Right lobe of liver (tissue), 6 donors: ENCODE measurements around the gene DCANP1. TPM values are rescaled to one million over a fixed set of nuclear protein-coding genes. Genes with fewer than 3 reads are reported as not detected.

ENCODE experiments used
- ATAC-seq, 4 donors: fragments of 200-7000 bp; cut with Tn5 transposase; one replicate each; pipeline ENCODE4 v1.9.1; 2020; ENCODE audit warnings: mild to moderate bottlenecking in 4 of 4, moderate library complexity in 4 of 4
- DNase-seq, 3 donors: peaks; one replicate each; pipeline ENCODE4 v3.0.0-alpha.2; 2020
- H3K27ac ChIP-seq, 3 donors: fragments of 200-600 bp; one replicate each; pipeline ENCODE4 v1.8.0; 2022
- H3K27me3 ChIP-seq, 2 donors: fragments of 200-600 bp; one replicate each; pipeline ENCODE4 v1.8.0; 2022
- H3K36me3 ChIP-seq, 4 donors: fragments of 200-600 bp; sonication (generic) in 1 of 4; one replicate each; pipeline versions ENCODE4 v1.5.1 to v1.8.0; 2017 to 2022; ENCODE audit warnings: control low read depth in 1 of 4
- H3K4me1 ChIP-seq, 4 donors: fragments of 200-600 bp; sonication (generic) in 1 of 4; one replicate each; pipeline versions ENCODE4 v1.5.1 to v1.8.0; 2017 to 2022; ENCODE audit warnings: control low read depth in 1 of 4
- H3K4me3 ChIP-seq, 3 donors: fragments of 200-600 bp; one replicate each; pipeline ENCODE4 v1.8.0; 2022
- H3K9me3 ChIP-seq, 4 donors: fragments of 200-600 bp; sonication (generic) in 1 of 4; one replicate each; pipeline versions ENCODE4 v1.5.1 to v1.8.0; 2017 to 2022; ENCODE audit warnings: control low read depth in 1 of 4
- POLR2A ChIP-seq: fragments of 450-650 bp; IDR thresholded peaks from one replicate; pipeline ENCODE4 v1.6.1; 2017; ENCODE audit warnings: antibody characterized with exemption, mild to moderate bottlenecking
- WGBS: methylation state at CpG from one replicate; pipeline ENCODE4 v1.1.6; 2018; ENCODE audit warnings: low coverage, low lambda C conversion rate; ENCODE audit not compliant: insufficient coverage; ENCODE audit errors: missing lambda C conversion rate; 5-methylcytosine and 5-hydroxymethylcytosine counted together
- intact Hi-C, 2 donors: fragments of 100-400 bp; cut with DNase I; formaldehyde crosslinking; loops; one replicate each; pipeline versions ENCODE4 v1.11.2 to v1.14.1; 2022
- total RNA-seq, 6 experiments: library from RNA; depleted of rRNA in 2 of 6; stranded (reverse); fragments of >200 nt in 2 of 6; fragmentation: NEBNext Ultra II Directional in 3 of 6; extraction: Animal tissue kit (Norgen Biotek cat#: 25700) in 3 of 6; gene quantifications; one replicate each; pipeline versions ENCODE4 v1.1.0 to v1.2.4, GENCODE V29; 2016 to 2023
- TF ChIP-seq, protein P1 (sequence below), 4 donors: fragments of 200-600 bp in 3 of 4; fragments of 450-650 bp in 1 of 4; IDR thresholded peaks; one replicate each; pipeline versions ENCODE4 v1.5.1 to v1.8.0; 2016 to 2022; ENCODE audit warnings: antibody characterized with exemption in 4 of 4, mild to moderate bottlenecking in 2 of 4
- donor health status: DM: no; HTN: yes; CAD: no.
- donor health status: DM: no; HTN: no; CAD: no.
- donor health status: DM: no; HTN: no; CAD: no.
- donor health status: DM: no; HTN: yes; CAD: no.
- donor health status: DM: no; HTN: yes; CAD: no.

The DCANP1 gene
- total RNA-seq, 6 experiments from 2014 or later: not detected

DNA sequence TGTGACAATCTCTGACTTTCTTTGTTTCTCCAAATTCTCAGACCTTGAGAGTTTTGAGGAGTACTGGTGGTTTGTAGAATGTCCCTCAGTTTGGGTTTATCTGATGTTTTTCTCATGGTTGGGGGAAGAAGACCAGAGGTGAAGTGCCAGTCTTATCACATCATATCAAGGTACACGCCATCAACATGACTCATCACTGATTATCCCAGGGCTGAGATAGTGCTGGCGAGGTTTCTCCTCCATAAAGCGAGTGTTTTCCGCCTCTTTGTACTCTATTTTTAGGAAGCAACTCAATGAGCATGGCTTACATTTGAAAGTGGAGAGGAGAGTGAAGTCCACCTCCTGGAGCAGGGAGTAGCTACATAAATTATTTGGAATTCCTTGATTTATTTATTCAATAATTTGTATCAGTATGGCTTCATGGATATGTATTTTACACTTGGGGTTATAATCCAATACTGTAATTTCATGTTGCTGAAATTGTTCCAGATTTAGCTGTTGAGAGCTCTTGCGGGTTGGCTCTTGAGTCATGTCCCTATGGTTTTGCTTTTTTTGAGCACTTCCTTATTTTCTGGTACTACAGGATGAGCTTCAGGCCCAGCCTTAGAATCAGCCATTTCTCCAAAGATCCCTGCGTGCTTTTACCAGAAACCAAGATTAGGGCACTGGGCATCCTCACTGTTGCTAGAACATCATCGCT lies 23.9 kb downstream of the DCANP1 start:
- WGBS: 66% methylated on average over 7 of the region's 7 CpGs
- TF ChIP-seq, protein P1, sequence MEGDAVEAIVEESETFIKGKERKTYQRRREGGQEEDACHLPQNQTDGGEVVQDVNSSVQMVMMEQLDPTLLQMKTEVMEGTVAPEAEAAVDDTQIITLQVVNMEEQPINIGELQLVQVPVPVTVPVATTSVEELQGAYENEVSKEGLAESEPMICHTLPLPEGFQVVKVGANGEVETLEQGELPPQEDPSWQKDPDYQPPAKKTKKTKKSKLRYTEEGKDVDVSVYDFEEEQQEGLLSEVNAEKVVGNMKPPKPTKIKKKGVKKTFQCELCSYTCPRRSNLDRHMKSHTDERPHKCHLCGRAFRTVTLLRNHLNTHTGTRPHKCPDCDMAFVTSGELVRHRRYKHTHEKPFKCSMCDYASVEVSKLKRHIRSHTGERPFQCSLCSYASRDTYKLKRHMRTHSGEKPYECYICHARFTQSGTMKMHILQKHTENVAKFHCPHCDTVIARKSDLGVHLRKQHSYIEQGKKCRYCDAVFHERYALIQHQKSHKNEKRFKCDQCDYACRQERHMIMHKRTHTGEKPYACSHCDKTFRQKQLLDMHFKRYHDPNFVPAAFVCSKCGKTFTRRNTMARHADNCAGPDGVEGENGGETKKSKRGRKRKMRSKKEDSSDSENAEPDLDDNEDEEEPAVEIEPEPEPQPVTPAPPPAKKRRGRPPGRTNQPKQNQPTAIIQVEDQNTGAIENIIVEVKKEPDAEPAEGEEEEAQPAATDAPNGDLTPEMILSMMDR (IDR thresholded peaks at IDR 0.05): no peak
- TF ChIP-seq POLR2A: no peak
- Histone ChIP-seq H3K27ac (no peak overlapping the region), H3K27me3 (no peaks in the 10 kb centered on the region), H3K4me3 (no peak overlapping the region), H3K36me3 (no peaks in the 10 kb centered on the region), H3K4me1 (no peaks in the 10 kb centered on the region), H3K9me3 (no peaks in the 10 kb centered on the region)
- ATAC-seq: peak in 3 of 4 donors; percentile 33 to 41 (median 36)
- intact Hi-C loops: no loop called here
- no peak for DNase-seq

DNA sequence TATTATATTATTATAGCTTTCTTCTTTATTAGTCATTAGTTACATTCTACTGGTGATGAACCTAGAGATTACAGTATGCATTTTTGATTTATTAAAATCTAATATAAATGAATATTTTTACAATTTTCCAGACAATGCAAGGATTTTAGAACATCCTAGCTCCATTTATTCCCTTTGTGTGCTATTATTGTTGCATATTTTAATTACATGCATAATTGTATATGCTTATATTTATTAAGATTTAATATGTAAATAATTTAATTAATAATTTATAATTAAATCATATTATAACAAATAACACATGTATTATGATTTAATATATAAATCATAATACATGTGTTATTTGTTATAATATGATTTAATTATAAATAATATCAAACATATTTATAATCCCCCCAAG lies 24.7 kb downstream of the DCANP1 start:
- Histone ChIP-seq H3K4me3 (no peak overlapping the region), H3K27ac (no peak overlapping the region), H3K9me3 (no peaks in the 10 kb centered on the region), H3K36me3 (no peaks in the 10 kb centered on the region), H3K27me3 (no peaks in the 10 kb centered on the region), H3K4me1 (no peaks in the 10 kb centered on the region)
- no peak for DNase-seq
- no peak for ATAC-seq
- intact Hi-C loops: no loop called here
- TF ChIP-seq, protein P1 (IDR thresholded peaks at IDR 0.05): no peak
- no peak for TF ChIP-seq POLR2A

DNA sequence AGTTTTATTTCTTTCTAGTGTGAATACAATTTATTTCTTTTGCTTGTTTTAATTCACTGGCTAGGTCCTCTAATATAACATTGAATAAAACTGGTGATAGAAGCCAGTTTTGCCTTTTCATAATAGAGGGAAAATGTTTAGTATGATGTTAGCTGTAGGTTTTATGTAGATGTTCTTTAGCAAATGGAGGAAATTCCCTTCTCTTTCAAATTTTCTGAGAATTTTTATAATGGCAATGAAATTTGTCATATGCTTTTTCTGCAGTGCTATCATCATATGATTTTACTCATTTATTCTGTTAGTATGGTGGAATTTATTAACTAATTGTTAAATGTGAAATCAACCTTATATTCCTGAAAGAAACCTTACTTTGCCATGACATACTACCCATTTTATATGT lies 30.1 kb downstream of the DCANP1 start:
- Histone ChIP-seq H3K27me3 (no peaks in the 10 kb centered on the region), H3K4me3 (no peak overlapping the region), H3K4me1 (no peaks in the 10 kb centered on the region), H3K9me3 (no peaks in the 10 kb centered on the region), H3K27ac (no peak overlapping the region), H3K36me3 (no peaks in the 10 kb centered on the region)
- ATAC-seq (no peak), DNase-seq (no peak)
- intact Hi-C loops: no loop called here
- no peak for TF ChIP-seq POLR2A
- TF ChIP-seq, protein P1 (IDR thresholded peaks at IDR 0.05): no peak

DNA sequence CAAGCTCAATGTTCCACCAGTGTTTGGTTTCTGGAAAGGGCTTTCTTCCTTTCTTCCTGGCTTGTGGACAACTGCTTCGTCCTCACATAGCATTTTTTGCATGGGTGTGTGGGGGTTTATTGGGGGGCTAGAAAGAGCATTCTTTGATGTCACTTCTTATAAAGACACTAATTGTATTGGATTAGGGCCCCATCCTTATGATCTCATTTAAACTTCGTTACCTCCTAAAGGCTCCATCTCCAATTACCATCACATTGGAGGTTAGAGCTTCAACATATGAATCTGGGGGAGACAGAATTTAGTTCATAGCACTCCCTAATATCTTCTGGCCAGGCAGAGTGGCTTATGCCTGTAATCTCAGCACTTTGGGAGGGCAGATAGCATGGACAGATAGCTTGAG lies 42.1 kb downstream of the DCANP1 start:
- intact Hi-C loops: no loop called here
- ATAC-seq (no peak), DNase-seq (no peak)

More for the DNA sequence above, 42.1 kb downstream of the DCANP1 start:
- no peaks in the 10 kb centered on the region for H3K9me3 ChIP-seq
- H3K4me1 ChIP-seq: no peaks in the 10 kb centered on the region
- 46% methylated on average over 2 of the region's 2 CpGs for WGBS
- H3K27me3 ChIP-seq: no peaks in the 10 kb centered on the region
- no peak overlapping the region for H3K4me3 ChIP-seq
- TF ChIP-seq POLR2A: no peak
- TF ChIP-seq, protein P1 (IDR thresholded peaks at IDR 0.05): no peak
- no peak overlapping the region for H3K27ac ChIP-seq
- H3K36me3 ChIP-seq: no peaks in the 10 kb centered on the region
